HepG2 (cell line): ENCODE measurements around the gene TADA3. TPM values are rescaled to one million over a fixed set of nuclear protein-coding genes. Genes with fewer than 3 reads are reported as not detected.
A peak's percentile ranks its signal among the peaks of the same experiment; 100 is the strongest.

Experiments
- DNMT3B ChIP-seq: conservative IDR thresholded peaks from 2 replicates; pipeline ENCODE4 v1.6.1; 2016; ENCODE audit warnings: missing biosample characterization, control low read depth
- HINFP ChIP-seq: sonication (generic); formaldehyde crosslinking; IDR thresholded peaks from 2 replicates; pipeline ENCODE4 v1.4.0; 2020; ENCODE audit warnings: low read depth, mild to moderate bottlenecking, missing genetic modification reagents
- KDM4B ChIP-seq: sonication (generic); formaldehyde crosslinking; IDR thresholded peaks from 2 replicates; pipeline ENCODE4 v1.4.0; 2020; ENCODE audit warnings: missing genetic modification reagents
- KLF13 ChIP-seq: sonication (generic); formaldehyde crosslinking; IDR thresholded peaks from 2 replicates; pipeline ENCODE4 v1.4.0; 2020; ENCODE audit warnings: mild to moderate bottlenecking, missing genetic modification reagents
- PBX3 ChIP-seq: sonication (generic); formaldehyde crosslinking; IDR thresholded peaks from 2 replicates; pipeline ENCODE4 v1.8.1; 2023; ENCODE audit warnings: missing genetic modification reagents, inconsistent platforms, borderline replicate concordance
- ZBTB10 ChIP-seq: sonication (generic); formaldehyde crosslinking; IDR thresholded peaks from 2 replicates; pipeline ENCODE4 v1.4.0; 2020; ENCODE audit warnings: missing genetic modification reagents, borderline replicate concordance
- ZMAT3 ChIP-seq: sonication (generic); formaldehyde crosslinking; conservative IDR thresholded peaks from 2 replicates; pipeline ENCODE4 v1.7.0; 2021; ENCODE audit warnings: missing genetic modification reagents
- ZNF24 ChIP-seq: fragments of 450-650 bp; IDR thresholded peaks from 2 replicates; pipeline ENCODE4 v1.6.1; 2017; ENCODE audit warnings: antibody characterized with exemption, mild to moderate bottlenecking
- ZNF616 ChIP-seq: sonication (generic); formaldehyde crosslinking; IDR thresholded peaks from 2 replicates; pipeline ENCODE4 v1.5.0; 2020; ENCODE audit warnings: low read depth, mild to moderate bottlenecking, missing genetic modification reagents
- ZZZ3 ChIP-seq: sonication (generic); formaldehyde crosslinking; IDR thresholded peaks from 2 replicates; pipeline ENCODE4 v1.4.0; 2020; ENCODE audit warnings: missing genetic modification reagents, mild to moderate bottlenecking, borderline replicate concordance
- polyA plus RNA-seq, 8 experiments: library from polyadenylated mRNA; depleted of rRNA in 3 of 8; stranded (reverse) in 7 of 8; unstranded in 1 of 8; fragments of >200 nt; fragmentation: Illumina TruSeq in 4 of 8; extraction: Trizol in 4 of 8; gene quantifications; 2 replicates each; pipeline versions ENCODE4 v1.2.1 to v1.2.3, GENCODE V29; 2011 to 2016; ENCODE audit warnings: low read depth in 4 of 8, missing spikeins in 1 of 8, mixed read lengths in 1 of 8; ENCODE audit not compliant: insufficient read depth in 1 of 8
- total RNA-seq, 5 experiments: library from RNA; depleted of rRNA; stranded (reverse); fragments of >200 nt; fragmentation: Illumina TruSeq; extraction: Trizol; gene quantifications; 2 replicates each; pipeline ENCODE4 v1.2.3, GENCODE V29; 2016; ENCODE audit warnings: low read depth in 1 of 5
- TF ChIP-seq, protein P1 (sequence below): sonication (generic); formaldehyde crosslinking; IDR thresholded peaks from 2 replicates; pipeline ENCODE4 v1.8.1; 2023; ENCODE audit warnings: mild to moderate bottlenecking, missing genetic modification reagents
- TF ChIP-seq, protein P2 (sequence below): IDR thresholded peaks from 2 replicates; pipeline ENCODE4 v1.6.1; 2016
- TF ChIP-seq, protein P3 (sequence below): sonication (generic); formaldehyde crosslinking; IDR thresholded peaks from 2 replicates; pipeline ENCODE4 v1.4.0; 2020; ENCODE audit warnings: mild to moderate bottlenecking, missing genetic modification reagents

TADA3 gene
- total and polyA plus RNA-seq, 2 of the 13 experiments (the other 11 are each of a cell fraction or from before 2014, with no cell fraction given) = 32.1 to 37.1 TPM

- TF ChIP-seq HINFP (CRISPR knock-in tag) (no peak), ZMAT3 (CRISPR knock-in tag) (0 out of 2 replicates have a peak, but pooled peaks have one; percentile 18), ZBTB10 (CRISPR knock-in tag) (no peak), KDM4B (CRISPR knock-in tag) (no peak), ZNF24 (no peak), DNMT3B (CRISPR knock-in tag) (no peak), KLF13 (CRISPR knock-in tag) (no peak), PBX3 (CRISPR knock-in tag) (no peak), ZNF616 (CRISPR knock-in tag) (peak; percentile 77; the same call in 1 of the 2 replicates), ZZZ3 (CRISPR knock-in tag) (no peak; the same call in 1 of the 2 replicates)
- TF ChIP-seq, protein P1, sequence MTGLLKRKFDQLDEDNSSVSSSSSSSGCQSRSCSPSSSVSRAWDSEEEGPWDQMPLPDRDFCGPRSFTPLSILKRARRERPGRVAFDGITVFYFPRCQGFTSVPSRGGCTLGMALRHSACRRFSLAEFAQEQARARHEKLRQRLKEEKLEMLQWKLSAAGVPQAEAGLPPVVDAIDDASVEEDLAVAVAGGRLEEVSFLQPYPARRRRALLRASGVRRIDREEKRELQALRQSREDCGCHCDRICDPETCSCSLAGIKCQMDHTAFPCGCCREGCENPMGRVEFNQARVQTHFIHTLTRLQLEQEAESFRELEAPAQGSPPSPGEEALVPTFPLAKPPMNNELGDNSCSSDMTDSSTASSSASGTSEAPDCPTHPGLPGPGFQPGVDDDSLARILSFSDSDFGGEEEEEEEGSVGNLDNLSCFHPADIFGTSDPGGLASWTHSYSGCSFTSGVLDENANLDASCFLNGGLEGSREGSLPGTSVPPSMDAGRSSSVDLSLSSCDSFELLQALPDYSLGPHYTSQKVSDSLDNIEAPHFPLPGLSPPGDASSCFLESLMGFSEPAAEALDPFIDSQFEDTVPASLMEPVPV (CRISPR knock-in tag) = no peak
- TF ChIP-seq, protein P2, sequence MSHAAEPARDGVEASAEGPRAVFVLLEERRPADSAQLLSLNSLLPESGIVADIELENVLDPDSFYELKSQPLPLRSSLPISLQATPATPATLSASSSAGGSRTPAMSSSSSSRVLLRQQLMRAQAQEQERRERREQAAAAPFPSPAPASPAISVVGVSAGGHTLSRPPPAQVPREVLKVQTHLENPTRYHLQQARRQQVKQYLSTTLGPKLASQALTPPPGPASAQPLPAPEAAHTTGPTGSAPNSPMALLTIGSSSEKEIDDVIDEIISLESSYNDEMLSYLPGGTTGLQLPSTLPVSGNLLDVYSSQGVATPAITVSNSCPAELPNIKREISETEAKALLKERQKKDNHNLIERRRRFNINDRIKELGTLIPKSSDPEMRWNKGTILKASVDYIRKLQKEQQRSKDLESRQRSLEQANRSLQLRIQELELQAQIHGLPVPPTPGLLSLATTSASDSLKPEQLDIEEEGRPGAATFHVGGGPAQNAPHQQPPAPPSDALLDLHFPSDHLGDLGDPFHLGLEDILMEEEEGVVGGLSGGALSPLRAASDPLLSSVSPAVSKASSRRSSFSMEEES (CRISPR knock-in tag) = no peak
- TF ChIP-seq, protein P3, sequence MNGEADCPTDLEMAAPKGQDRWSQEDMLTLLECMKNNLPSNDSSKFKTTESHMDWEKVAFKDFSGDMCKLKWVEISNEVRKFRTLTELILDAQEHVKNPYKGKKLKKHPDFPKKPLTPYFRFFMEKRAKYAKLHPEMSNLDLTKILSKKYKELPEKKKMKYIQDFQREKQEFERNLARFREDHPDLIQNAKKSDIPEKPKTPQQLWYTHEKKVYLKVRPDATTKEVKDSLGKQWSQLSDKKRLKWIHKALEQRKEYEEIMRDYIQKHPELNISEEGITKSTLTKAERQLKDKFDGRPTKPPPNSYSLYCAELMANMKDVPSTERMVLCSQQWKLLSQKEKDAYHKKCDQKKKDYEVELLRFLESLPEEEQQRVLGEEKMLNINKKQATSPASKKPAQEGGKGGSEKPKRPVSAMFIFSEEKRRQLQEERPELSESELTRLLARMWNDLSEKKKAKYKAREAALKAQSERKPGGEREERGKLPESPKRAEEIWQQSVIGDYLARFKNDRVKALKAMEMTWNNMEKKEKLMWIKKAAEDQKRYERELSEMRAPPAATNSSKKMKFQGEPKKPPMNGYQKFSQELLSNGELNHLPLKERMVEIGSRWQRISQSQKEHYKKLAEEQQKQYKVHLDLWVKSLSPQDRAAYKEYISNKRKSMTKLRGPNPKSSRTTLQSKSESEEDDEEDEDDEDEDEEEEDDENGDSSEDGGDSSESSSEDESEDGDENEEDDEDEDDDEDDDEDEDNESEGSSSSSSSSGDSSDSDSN = peak; percentile 88
Measured at GRCh38 chr3:9769426-9770275, 22.6 kb downstream of the TADA3 start, which contains the start of gene CAMK1 (continued).
